Activated CD4-positive, alpha-beta memory T cell treated with anti-CD3 and anti-CD28 coated beads, Interleukin-2, amount 10 ng/mL, durations not matched to agents 7 days and 5 days (primary cell): Measurements from ENCODE around the gene MYH7B. TPM values are rescaled to one million over a fixed set of nuclear protein-coding genes. Genes with fewer than 3 reads are reported as not detected.

Experiments used
- CTCF ChIA-PET: fragments of 350-600 bp; sonication (Branson Sonifier 250); formaldehyde crosslinking; loops from one replicate; lab custom pipeline; 2021; ENCODE audit warnings: antibody characterized with exemption, inconsistent platforms; lab: Charles Lee
- POLR2A ChIA-PET: fragments of 350-600 bp; sonication (Branson Sonifier 250); formaldehyde crosslinking; loops from one replicate; lab custom pipeline; 2021; ENCODE audit warnings: antibody characterized with exemption; lab: Charles Lee
- DNase-seq: peaks from one replicate; pipeline ENCODE4 v3.0.0-alpha.2; 2020
- H3K27ac Mint-ChIP-seq: one replicate; pipeline ENCODE4 v1.8.0; 2021; ENCODE audit warnings: mild to moderate bottlenecking, mixed read lengths
- H3K27me3 Mint-ChIP-seq: one replicate; pipeline ENCODE4 v1.8.0; 2021; ENCODE audit warnings: mixed read lengths
- H3K36me3 Mint-ChIP-seq: one replicate; pipeline ENCODE4 v1.8.0; 2021; ENCODE audit warnings: low read depth, mixed read lengths
- H3K4me1 Mint-ChIP-seq: one replicate; pipeline ENCODE4 v1.8.0; 2021; ENCODE audit warnings: mixed read lengths
- H3K4me3 Mint-ChIP-seq: one replicate; pipeline ENCODE4 v1.8.0; 2021; ENCODE audit warnings: mild to moderate bottlenecking, mixed read lengths
- H3K9me3 Mint-ChIP-seq: one replicate; pipeline ENCODE4 v1.8.0; 2021; ENCODE audit warnings: mixed read lengths
- total RNA-seq, 2 experiments: library from RNA; stranded (reverse); gene quantifications; one replicate each; pipeline ENCODE4 v1.2.3, GENCODE V29; 2021

The MYH7B gene
- total RNA-seq = under 1 TPM; 0.08 to 0.15 TPM

GRCh38 chr20:34955231-34956040, at the start of gene MYH7B, which contains the start of gene GSS:
MYH7B (plus strand) TSS chr20:34955868; CDS start chr20:34978006, 22,138 bp downstream.
GSS (minus strand) TSS chr20:34955806; CDS start chr20:34951852, 3,954 bp downstream.
- no peaks in the 10 kb centered on the region for H3K27me3 Mint-ChIP-seq
- DNase-seq = peak; percentile 98
- ChIA-PET CTCF (interaction anchor here (0.6 to 6.2 kb wide), 12 partner anchors 12 to 137 kb away, joined by 3 to 100 read pairs (median 4); partner anchors contain the start of genes ACSS2, GGT7 and TRPC4AP), POLR2A (interaction anchor here (0.6 to 3.6 kb wide), 4 partner anchors 17 to 83 kb away, joined by 3 to 37 read pairs (median 4); partner anchors contain the start of genes ACSS2 and GGT7)
- peaks cover 35% of the 10 kb centered on the region for H3K4me1 Mint-ChIP-seq
- no peaks in the 10 kb centered on the region for H3K9me3 Mint-ChIP-seq
- H3K36me3 Mint-ChIP-seq = peaks cover 9% of the 10 kb centered on the region
- H3K27ac Mint-ChIP-seq = peak within 1 kb of the TSS; percentile 88
- H3K4me3 Mint-ChIP-seq = peak within 1 kb of the TSS; percentile 98

DNA sequence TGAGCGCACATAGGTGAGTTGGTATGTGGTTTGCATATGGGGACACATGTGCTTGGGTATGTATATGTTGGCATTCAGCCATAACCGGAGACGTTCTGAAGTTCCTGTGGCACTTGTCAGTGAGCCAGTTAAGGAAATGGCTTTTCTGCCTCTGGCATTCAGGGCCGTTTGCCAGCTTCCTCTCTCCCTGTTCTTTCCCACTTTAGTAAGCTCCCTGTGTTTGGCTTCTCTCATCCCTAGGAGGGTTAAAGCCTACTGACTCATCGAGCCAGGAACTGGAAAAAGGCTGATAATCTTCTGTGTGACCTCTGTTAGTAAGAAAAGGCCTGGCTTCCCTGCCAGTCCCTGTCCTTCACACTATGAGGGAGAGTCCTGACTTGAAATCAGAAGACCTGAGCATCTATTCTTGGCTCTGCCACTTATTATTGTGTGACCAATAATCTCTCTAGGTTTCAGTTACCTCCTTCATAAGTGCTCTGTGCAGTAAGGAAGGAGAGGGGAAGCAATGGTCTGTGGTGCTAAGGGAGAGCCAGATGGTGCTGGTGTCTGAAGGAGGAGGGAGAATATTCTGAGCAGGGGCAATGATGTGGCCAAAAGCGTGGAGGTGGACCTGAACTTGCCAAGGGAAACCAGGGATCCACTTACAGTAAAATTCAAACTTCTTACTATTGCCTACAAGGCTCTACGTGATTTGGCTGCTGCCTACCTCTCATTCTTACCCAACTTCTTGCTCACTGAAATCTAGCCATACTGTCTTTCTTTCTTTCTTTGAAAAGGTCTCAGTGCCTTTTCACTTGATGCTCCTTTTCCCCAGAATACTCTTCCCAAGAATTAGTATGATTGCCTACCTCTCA, 47.8 kb upstream of the MYH7B start:
- Mint-ChIP-seq H3K27me3 (no peaks in the 10 kb centered on the region), H3K9me3 (no peaks in the 10 kb centered on the region), H3K36me3 (peaks cover 20% of the 10 kb centered on the region), H3K4me1 (peaks cover 12% of the 10 kb centered on the region), H3K4me3 (no peak overlapping the region), H3K27ac (no peak overlapping the region)
- ChIA-PET CTCF (no interaction called here), POLR2A (no interaction called here)
- DNase-seq = no peak

GRCh38 chr20:34915131-34915530, 40.5 kb upstream of the MYH7B start:
- no peak for DNase-seq
- no peak overlapping the region for H3K4me3 Mint-ChIP-seq

GRCh38 chr20:34915749-34916455, 39.8 kb upstream of the MYH7B start:
- Mint-ChIP-seq H3K4me1 (peaks cover 38% of the 10 kb centered on the region), H3K36me3 (peaks cover 61% of the 10 kb centered on the region), H3K27me3 (no peaks in the 10 kb centered on the region), H3K27ac (no peak overlapping the region), H3K4me3 (no peak overlapping the region), H3K9me3 (peaks cover 2% of the 10 kb centered on the region)
- CTCF ChIA-PET = no interaction called here
- DNase-seq = no peak
- POLR2A ChIA-PET = interaction anchor here (4.9 kb wide), 1 partner anchor 40 kb away, joined by 19 read pairs; the partner anchor contains the start of gene ACSS2

More at GRCh38 chr20:34915131-34915530, 40.5 kb upstream of the MYH7B start:
- H3K9me3 Mint-ChIP-seq = peaks cover 1% of the 10 kb centered on the region
- no peaks in the 10 kb centered on the region for H3K27me3 Mint-ChIP-seq
- H3K4me1 Mint-ChIP-seq = peaks cover 31% of the 10 kb centered on the region
- CTCF ChIA-PET = no interaction called here
- POLR2A ChIA-PET = interaction anchor here (4.9 kb wide), 1 partner anchor 39 kb away, joined by 19 read pairs; the partner anchor contains the start of gene ACSS2
- H3K27ac Mint-ChIP-seq = no peak overlapping the region
- peaks cover 53% of the 10 kb centered on the region for H3K36me3 Mint-ChIP-seq

GRCh38 chr20:34916774-34917354, 38.8 kb upstream of the MYH7B start:
- POLR2A ChIA-PET = interaction anchor here (1.1 to 4.9 kb wide), 3 partner anchors 11 to 43 kb away, joined by 3 to 19 read pairs (median 4); partner anchors contain the start of gene ACSS2
- H3K36me3 Mint-ChIP-seq = peaks cover 61% of the 10 kb centered on the region
- H3K9me3 Mint-ChIP-seq = peaks cover 2% of the 10 kb centered on the region
- no peaks in the 10 kb centered on the region for H3K27me3 Mint-ChIP-seq
- DNase-seq = no peak
- peaks cover 48% of the 10 kb centered on the region for H3K4me1 Mint-ChIP-seq
- CTCF ChIA-PET = interaction anchor here (1.4 to 1.8 kb wide), 2 partner anchors 39 to 41 kb away, joined by 3 to 6 read pairs; partner anchors contain the start of genes GSS and MYH7B
- H3K4me3 Mint-ChIP-seq = no peak overlapping the region
- no peak overlapping the region for H3K27ac Mint-ChIP-seq

DNA sequence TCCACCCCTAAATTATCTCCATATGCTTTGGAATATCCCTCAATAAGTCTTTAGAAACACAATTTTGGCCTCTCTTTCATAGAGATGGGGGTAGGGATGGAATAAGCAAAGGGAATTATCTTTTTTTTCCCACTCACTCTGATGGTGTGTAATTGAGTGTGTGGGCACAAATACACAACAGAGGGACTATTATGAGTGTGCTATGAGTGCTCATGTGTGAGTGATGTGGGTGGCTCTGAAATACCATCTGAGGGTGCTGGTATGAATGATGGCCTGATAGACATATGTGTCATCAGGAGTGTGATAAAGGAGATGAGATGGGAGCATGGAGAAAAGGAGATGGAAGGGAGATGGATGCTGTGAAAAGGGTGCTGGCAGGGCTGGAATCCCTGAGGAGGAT, 35.6 kb upstream of the MYH7B start:
- H3K36me3 Mint-ChIP-seq = peaks cover 49% of the 10 kb centered on the region
- CTCF ChIA-PET = no interaction called here
- peak overlapping the region; percentile 26 for H3K27ac Mint-ChIP-seq
- no peak overlapping the region for H3K4me3 Mint-ChIP-seq
- POLR2A ChIA-PET = no interaction called here
- peaks cover 49% of the 10 kb centered on the region for H3K4me1 Mint-ChIP-seq
- H3K27me3 Mint-ChIP-seq = no peaks in the 10 kb centered on the region
- no peak for DNase-seq
- H3K9me3 Mint-ChIP-seq = peaks cover 2% of the 10 kb centered on the region

- POLR2A ChIA-PET = no interaction called here
- no peak for DNase-seq
These were observed 34.2 kb upstream of the MYH7B start for GRCh38 chr20:34921436-34921835.

DNA sequence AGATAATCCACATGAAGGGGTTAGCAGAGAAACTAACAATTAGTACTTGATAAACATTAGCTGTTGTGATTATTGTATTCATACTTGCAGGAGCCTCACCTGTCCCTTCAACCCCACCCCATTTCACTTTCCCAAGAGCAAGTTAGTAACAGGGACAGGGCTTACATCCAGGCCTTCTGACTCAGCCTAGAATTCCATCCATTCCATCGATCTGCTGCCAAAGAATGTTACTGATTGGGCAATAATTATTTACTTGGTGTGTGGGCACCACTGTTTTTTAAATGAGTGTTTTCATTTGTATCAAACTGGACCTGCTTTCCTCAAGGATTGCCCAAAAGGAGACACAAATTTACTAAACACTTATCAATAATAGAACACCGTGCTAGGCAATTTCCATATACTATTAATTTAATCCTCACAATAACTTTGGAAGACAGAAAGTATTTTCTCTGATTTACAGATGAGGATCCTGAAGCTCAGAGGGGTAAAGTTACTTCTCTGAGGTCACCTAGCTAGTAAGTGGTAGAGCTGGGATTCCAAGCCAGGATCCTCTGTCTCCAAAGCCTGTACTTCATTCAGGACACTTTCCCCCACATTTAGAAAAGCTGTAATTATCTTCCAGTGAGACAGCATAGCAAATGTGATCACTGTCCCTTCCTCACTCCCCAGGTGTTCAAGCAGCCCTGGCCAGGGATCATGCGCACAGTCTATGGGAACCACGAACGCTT, 32.9 kb upstream of the MYH7B start:
- Mint-ChIP-seq H3K27me3 (no peaks in the 10 kb centered on the region), H3K4me1 (peaks cover 53% of the 10 kb centered on the region), H3K4me3 (no peak overlapping the region), H3K27ac (no peak overlapping the region), H3K36me3 (peaks cover 57% of the 10 kb centered on the region), H3K9me3 (peaks cover 2% of the 10 kb centered on the region)
- CTCF ChIA-PET = interaction anchor here (0.8 kb wide), 1 partner anchor 49 kb away, joined by 3 read pairs; no protein-coding TSS in a partner anchor
- no peak for DNase-seq
- POLR2A ChIA-PET = interaction anchor here (0.6 kb wide), 1 partner anchor 17 kb away, joined by 3 read pairs; no protein-coding TSS in a partner anchor

More at GRCh38 chr20:34921436-34921835, 34.2 kb upstream of the MYH7B start:
- CTCF ChIA-PET = no interaction called here
- H3K27me3 Mint-ChIP-seq = no peaks in the 10 kb centered on the region
- H3K4me3 Mint-ChIP-seq = no peak overlapping the region
- no peak overlapping the region for H3K27ac Mint-ChIP-seq
- H3K36me3 Mint-ChIP-seq = peaks cover 55% of the 10 kb centered on the region
- peaks cover 2% of the 10 kb centered on the region for H3K9me3 Mint-ChIP-seq
- H3K4me1 Mint-ChIP-seq = peaks cover 60% of the 10 kb centered on the region

DNA sequence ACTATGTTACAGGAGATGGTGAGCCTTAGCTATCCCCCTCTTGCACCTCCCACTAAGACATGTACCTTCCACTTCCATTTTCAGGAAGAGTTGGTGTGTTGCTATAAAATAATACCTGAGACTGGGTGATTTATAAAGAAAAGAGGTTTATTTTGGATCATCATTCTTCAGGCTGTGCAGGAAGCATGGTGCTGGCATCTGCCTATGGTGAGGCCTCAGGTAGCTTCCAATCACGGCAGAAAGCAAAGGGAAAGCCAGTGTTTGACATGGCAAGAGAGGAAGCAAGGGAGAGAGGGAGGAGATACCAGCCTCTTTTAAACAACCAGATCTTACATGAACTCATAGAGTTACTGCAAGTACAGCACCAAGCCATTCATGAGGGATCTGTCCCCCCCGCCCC, 32.3 kb upstream of the MYH7B start:
- Mint-ChIP-seq H3K27me3 (no peaks in the 10 kb centered on the region), H3K36me3 (peaks cover 55% of the 10 kb centered on the region), H3K4me3 (no peak overlapping the region), H3K9me3 (peaks cover 2% of the 10 kb centered on the region), H3K27ac (no peak overlapping the region), H3K4me1 (peaks cover 47% of the 10 kb centered on the region)
- POLR2A ChIA-PET = interaction anchor here (0.6 kb wide), 1 partner anchor 16 kb away, joined by 3 read pairs; no protein-coding TSS in a partner anchor
- CTCF ChIA-PET = interaction anchor here (0.8 kb wide), 1 partner anchor 50 kb away, joined by 3 read pairs; no protein-coding TSS in a partner anchor
- no peak for DNase-seq

GRCh38 chr20:34925341-34925740, 30.3 kb upstream of the MYH7B start:
- POLR2A ChIA-PET = no interaction called here
- Mint-ChIP-seq H3K9me3 (no peaks in the 10 kb centered on the region), H3K27me3 (no peaks in the 10 kb centered on the region), H3K27ac (no peak overlapping the region), H3K4me3 (no peak overlapping the region), H3K36me3 (peaks cover 47% of the 10 kb centered on the region), H3K4me1 (peaks cover 32% of the 10 kb centered on the region)
- DNase-seq = no peak
- CTCF ChIA-PET = no interaction called here

GRCh38 chr20:34925981-34926380, 29.7 kb upstream of the MYH7B start:
- Mint-ChIP-seq H3K36me3 (peaks cover 47% of the 10 kb centered on the region), H3K4me1 (peaks cover 26% of the 10 kb centered on the region), H3K9me3 (no peaks in the 10 kb centered on the region), H3K4me3 (no peak overlapping the region), H3K27ac (peak overlapping the region; percentile 24), H3K27me3 (no peaks in the 10 kb centered on the region)
- ChIA-PET POLR2A (no interaction called here), CTCF (no interaction called here)
- DNase-seq = peak; percentile 20
